ENCODE results near the gene DST. TPM values are rescaled to one million over a fixed set of nuclear protein-coding genes. Genes with fewer than 3 reads are reported as not detected.
A peak's percentile ranks its signal among the peaks of the same experiment; 100 is the strongest.

The DST gene
- total and polyA plus RNA-seq, 2 of the 4 experiments (the other 2 are of a cell fraction) = 97.7 to 452 TPM

DNA sequence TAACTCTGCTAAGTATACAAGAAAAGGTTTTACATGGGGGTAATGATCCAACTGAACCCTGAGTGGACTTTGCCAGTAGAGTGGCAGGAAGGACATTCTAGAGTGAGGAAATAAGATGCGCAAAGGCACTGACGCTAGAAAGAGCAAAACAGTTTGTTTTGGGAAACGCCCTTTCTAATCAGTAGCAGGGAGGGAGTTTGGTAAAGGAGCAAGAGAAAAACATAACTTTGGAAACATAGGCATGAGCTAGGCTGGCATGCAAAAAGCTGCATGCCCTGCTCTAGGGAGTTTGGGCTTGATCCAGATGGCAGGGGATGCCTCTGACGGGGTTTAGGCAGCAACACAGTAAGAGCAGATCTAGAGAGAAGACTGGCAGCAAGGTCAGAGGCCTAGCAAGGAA, 135.2 kb downstream of the DST start:
- Histone ChIP-seq H2AK5ac (ENCODE audit: low read depth, low read length) (no peak overlapping the region), H2AK9ac (replicated peaks; ENCODE audit: low read depth, low read length, poor library complexity) (no peak overlapping the region), H2BK120ac (ENCODE audit: low read depth, low read length) (no peak overlapping the region), H3K4ac (ENCODE audit: low read depth, low read length) (peak overlapping the region; percentile 51; the same call in 1 of the 2 replicates), H3K4me3 (ENCODE audit: insufficient read depth, low read depth, low read length) (no peak overlapping the region), H3K79me1 (ENCODE audit: low read depth in 1 of 2, low read length in 2 of 2) (peaks cover 33 to 49% of the 10 kb centered on the region in 2 experiments), H4K91ac (ENCODE audit: insufficient read depth, low read depth, low read length) (no peak overlapping the region), H2BK15ac (ENCODE audit: low read depth, low read length) (no peak overlapping the region), H3K14ac (replicated peaks; ENCODE audit: low read depth, low read length) (no peak overlapping the region), H3K4me2 (ENCODE audit: low read depth, low read length) (no peak overlapping the region), H3K9me3 (ENCODE audit: control insufficient read depth, insufficient read depth, low read length) (no peaks in the 10 kb centered on the region), H3K4me1 (ENCODE audit: control insufficient read depth, insufficient read depth, low read length) (peaks cover 11% of the 10 kb centered on the region), H4K5ac (ENCODE audit: low read depth, low read length) (peak overlapping the region; percentile 23; the same call in 1 of the 2 replicates), H3K27ac (ENCODE audit: insufficient read depth, low read length) (peak overlapping the region; percentile 25; the same call in 1 of the 2 replicates), H3K23ac (ENCODE audit: low read depth, low read length) (peak overlapping the region; percentile 27; the same call in 1 of the 2 replicates), H4K20me1 (ENCODE audit: insufficient read depth, low read length) (no peaks in the 10 kb centered on the region), H3K56ac (ENCODE audit: extremely low read depth, insufficient read depth, low read length) (no peak overlapping the region), H2BK5ac (ENCODE audit: low read depth, low read length, poor library complexity, severe bottlenecking) (peak overlapping the region; percentile 41), H3K18ac (ENCODE audit: low read depth, low read length) (no peak overlapping the region), H3K27me3 (ENCODE audit: control insufficient read depth, insufficient read depth, low read length) (no peaks in the 10 kb centered on the region), H3K36me3 (ENCODE audit: control insufficient read depth, insufficient read depth, low read length) (peaks cover 39% of the 10 kb centered on the region), H4K8ac (ENCODE audit: low read depth in 2 of 2, low read length in 2 of 2) (peak overlapping the region in 1 of 2 experiments; percentile 16; a peak in 1 of 4 replicates), H3K9ac (ENCODE audit: low read depth, low read length) (no peak overlapping the region), H3K9me1 (ENCODE audit: insufficient read depth, low read length) (peaks cover 13% of the 10 kb centered on the region), H2AFZ (replicated peaks; ENCODE audit: low read length, poor library complexity) (no peak overlapping the region), H2BK20ac (ENCODE audit: low read depth, low read length) (no peak overlapping the region)
- no peak for DNase-seq
- POLR2A ChIA-PET (ENCODE audit: unreplicated experiment) = no interaction called here
- intact Hi-C loops (cut with micrococcal nuclease) (no loop called here), in situ Hi-C loops (cut with MboI; ENCODE audit: low sequenced_read_pairs) (no loop called here), dilution Hi-C loops (cut with HindIII; ENCODE audit: low sequenced_read_pairs, unreplicated experiment) (no loop called here)
- WGBS, 2 experiments (ENCODE audit: extremely low coverage in 2 of 2, insufficient read length in 1 of 2) = 90% methylated on average over 3 of the region's 4 CpGs; no CpG with 5 or more reads in 1 of the 2 experiments
- TF ChIP-seq MAFK (IDR thresholded peaks at IDR 0.05; ENCODE audit: low read depth, low read length) = no peak
- no peak for TF ChIP-seq SMC3 (IDR thresholded peaks at IDR 0.05; ENCODE audit: low read depth, low read length)
- TF ChIP-seq, protein P1, sequence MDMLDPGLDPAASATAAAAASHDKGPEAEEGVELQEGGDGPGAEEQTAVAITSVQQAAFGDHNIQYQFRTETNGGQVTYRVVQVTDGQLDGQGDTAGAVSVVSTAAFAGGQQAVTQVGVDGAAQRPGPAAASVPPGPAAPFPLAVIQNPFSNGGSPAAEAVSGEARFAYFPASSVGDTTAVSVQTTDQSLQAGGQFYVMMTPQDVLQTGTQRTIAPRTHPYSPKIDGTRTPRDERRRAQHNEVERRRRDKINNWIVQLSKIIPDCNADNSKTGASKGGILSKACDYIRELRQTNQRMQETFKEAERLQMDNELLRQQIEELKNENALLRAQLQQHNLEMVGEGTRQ (IDR thresholded peaks at IDR 0.05; ENCODE audit: low read depth, low read length) = no peak
- no peak for TF ChIP-seq CEBPB (IDR thresholded peaks at IDR 0.05; ENCODE audit: low read depth, low read length)
- TF ChIP-seq FOS (IDR thresholded peaks at IDR 0.05; ENCODE audit: low read depth, low read length) = no peak
- TF ChIP-seq MAZ (IDR thresholded peaks at IDR 0.05; ENCODE audit: borderline replicate concordance, low read depth, low read length) = no peak
- no peak for TF ChIP-seq RFX5 (IDR thresholded peaks at IDR 0.05; ENCODE audit: low read depth, low read length)
- TF ChIP-seq, protein P2, sequence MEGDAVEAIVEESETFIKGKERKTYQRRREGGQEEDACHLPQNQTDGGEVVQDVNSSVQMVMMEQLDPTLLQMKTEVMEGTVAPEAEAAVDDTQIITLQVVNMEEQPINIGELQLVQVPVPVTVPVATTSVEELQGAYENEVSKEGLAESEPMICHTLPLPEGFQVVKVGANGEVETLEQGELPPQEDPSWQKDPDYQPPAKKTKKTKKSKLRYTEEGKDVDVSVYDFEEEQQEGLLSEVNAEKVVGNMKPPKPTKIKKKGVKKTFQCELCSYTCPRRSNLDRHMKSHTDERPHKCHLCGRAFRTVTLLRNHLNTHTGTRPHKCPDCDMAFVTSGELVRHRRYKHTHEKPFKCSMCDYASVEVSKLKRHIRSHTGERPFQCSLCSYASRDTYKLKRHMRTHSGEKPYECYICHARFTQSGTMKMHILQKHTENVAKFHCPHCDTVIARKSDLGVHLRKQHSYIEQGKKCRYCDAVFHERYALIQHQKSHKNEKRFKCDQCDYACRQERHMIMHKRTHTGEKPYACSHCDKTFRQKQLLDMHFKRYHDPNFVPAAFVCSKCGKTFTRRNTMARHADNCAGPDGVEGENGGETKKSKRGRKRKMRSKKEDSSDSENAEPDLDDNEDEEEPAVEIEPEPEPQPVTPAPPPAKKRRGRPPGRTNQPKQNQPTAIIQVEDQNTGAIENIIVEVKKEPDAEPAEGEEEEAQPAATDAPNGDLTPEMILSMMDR (conservative IDR thresholded peaks at IDR 0.05; ENCODE audit: low read depth, low read length) = no peak
- TF ChIP-seq MXI1 (IDR thresholded peaks at IDR 0.05; ENCODE audit: borderline replicate concordance, low read depth, low read length) = no peak
- TF ChIP-seq POLR2A (IDR thresholded peaks at IDR 0.05; ENCODE audit: low read depth, low read length) = no peak
- TF ChIP-seq CHD1 (IDR thresholded peaks at IDR 0.05; ENCODE audit: low read depth, low read length) = no peak
- no peak for TF ChIP-seq RCOR1 (IDR thresholded peaks at IDR 0.05; ENCODE audit: insufficient replicate concordance, low read length)
- no peak for TF ChIP-seq BHLHE40 (IDR thresholded peaks at IDR 0.05; ENCODE audit: low read depth, low read length)
- TF ChIP-seq NFE2L2 (IDR thresholded peaks at IDR 0.05; ENCODE audit: low read depth, low read length) = no peak
- TF ChIP-seq RAD21 (IDR thresholded peaks at IDR 0.05; ENCODE audit: low read length) = no peak
- TF ChIP-seq, protein P3, sequence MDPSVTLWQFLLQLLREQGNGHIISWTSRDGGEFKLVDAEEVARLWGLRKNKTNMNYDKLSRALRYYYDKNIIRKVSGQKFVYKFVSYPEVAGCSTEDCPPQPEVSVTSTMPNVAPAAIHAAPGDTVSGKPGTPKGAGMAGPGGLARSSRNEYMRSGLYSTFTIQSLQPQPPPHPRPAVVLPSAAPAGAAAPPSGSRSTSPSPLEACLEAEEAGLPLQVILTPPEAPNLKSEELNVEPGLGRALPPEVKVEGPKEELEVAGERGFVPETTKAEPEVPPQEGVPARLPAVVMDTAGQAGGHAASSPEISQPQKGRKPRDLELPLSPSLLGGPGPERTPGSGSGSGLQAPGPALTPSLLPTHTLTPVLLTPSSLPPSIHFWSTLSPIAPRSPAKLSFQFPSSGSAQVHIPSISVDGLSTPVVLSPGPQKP (IDR thresholded peaks at IDR 0.05; ENCODE audit: borderline replicate concordance, low read depth, low read length) = no peak
- BruUV-seq (replicated peaks) = no TSS peak
- CTCF ChIA-PET = no interaction called here
- no peak for ATAC-seq (ENCODE audit: low read depth)
